NCI-H2196 treated with DMSO at 0.1 percent for 48 hours (cell line): ENCODE results near the gene EXOC6.
A peak's percentile ranks its signal among the peaks of the same experiment; 100 is the strongest.

ENCODE experiments used
- DNase-seq: peaks from one replicate; lab custom pipeline; 2025; ENCODE audit not compliant: unreplicated experiment; lab: John Stamatoyannopoulos, UW

Gene EXOC6

GRCh38 chr10:92999191-92999590, 150.9 kb downstream of the EXOC6 start:
- DNase-seq, result no peak

- DNase-seq, result peak; percentile 0
These were observed 158.2 kb downstream of the EXOC6 start for GRCh38 chr10:93006435-93007039.

- no peak for DNase-seq
These were observed 167.4 kb downstream of the EXOC6 start for GRCh38 chr10:93015722-93016121.

- no peak for DNase-seq
These were observed 174.8 kb downstream of the EXOC6 start for GRCh38 chr10:93023013-93023650.

- no peak for DNase-seq
These were observed 177.8 kb downstream of the EXOC6 start for GRCh38 chr10:93026072-93026471.

GRCh38 chr10:93027508-93027907, 179.2 kb downstream of the EXOC6 start:
- DNase-seq, result no peak

GRCh38 chr10:93028883-93029282, 180.6 kb downstream of the EXOC6 start:
- no peak for DNase-seq

GRCh38 chr10:93030409-93030808, 182.1 kb downstream of the EXOC6 start:
- no peak for DNase-seq

GRCh38 chr10:93032105-93032808, 183.9 kb downstream of the EXOC6 start:
- DNase-seq, result no peak

- no peak for DNase-seq
These were observed 184.5 kb downstream of the EXOC6 start for GRCh38 chr10:93032809-93033137.

- no peak for DNase-seq
These were observed 186.1 kb downstream of the EXOC6 start for GRCh38 chr10:93034426-93034825.

- no peak for DNase-seq
These were observed 190.8 kb downstream of the EXOC6 start for GRCh38 chr10:93039110-93039509.

GRCh38 chr10:93039721-93040120, 191.4 kb downstream of the EXOC6 start:
- no peak for DNase-seq

GRCh38 chr10:93054486-93054885, 206.2 kb downstream of the EXOC6 start:
- DNase-seq, result no peak

GRCh38 chr10:93058139-93058538, 209.8 kb downstream of the EXOC6 start:
- no peak for DNase-seq

- no peak for DNase-seq
These were observed 211.9 kb downstream of the EXOC6 start, which contains the start of gene CYP26C1 for GRCh38 chr10:93059975-93060886. CYP26C1 (plus strand) TSS chr10:93060798; CDS start chr10:93061264, 466 bp downstream.

- DNase-seq, result no peak
These were observed 212.7 kb downstream of the EXOC6 start for GRCh38 chr10:93060887-93061593.

GRCh38 chr10:93061594-93062513, 213.5 kb downstream of the EXOC6 start:
- no peak for DNase-seq

- DNase-seq, result no peak
These were observed 214.3 kb downstream of the EXOC6 start for GRCh38 chr10:93062514-93063143.
